K562 (cell line): Measurements from ENCODE around the gene RTCA.

Source experiments
- BACH1 ChIP-seq: fragments of 200-800 bp; sonication (Bioruptor generic); IDR thresholded peaks from 2 replicates; pipeline ENCODE4 v1.6.1; 2016; ENCODE audit warnings: missing genetic modification characterization, missing compliant biosample characterization
- BRCA1 ChIP-seq, 2 experiments: fragments of 450-650 bp in 1 of 2; sonication (generic) in 1 of 2; formaldehyde crosslinking in 1 of 2; IDR thresholded peaks; 2 replicates each; pipeline versions ENCODE4 v1.5.0 to v1.6.1; 2017 to 2020; ENCODE audit warnings: mild to moderate bottlenecking in 1 of 2, missing genetic modification reagents in 1 of 2
- CEBPB ChIP-seq: fragments of 450-650 bp; IDR thresholded peaks from 2 replicates; pipeline ENCODE4 v1.6.1; 2016; ENCODE audit warnings: missing genetic modification characterization, missing compliant biosample characterization
- KAT7 ChIP-seq: sonication (generic); formaldehyde crosslinking; IDR thresholded peaks from 2 replicates; pipeline ENCODE4 v1.8.0; 2022; ENCODE audit warnings: missing genetic modification reagents, mild to moderate bottlenecking, borderline replicate concordance
- KDM1A ChIP-seq, 2 experiments: fragments of 450-650 bp; IDR thresholded peaks; 2 replicates each; pipeline ENCODE4 v1.6.1; 2016; ENCODE audit warnings: mild to moderate bottlenecking in 2 of 2
- POLR2A ChIP-seq: fragments of 450-650 bp; conservative IDR thresholded peaks from 2 replicates; pipeline ENCODE4 v1.6.1; 2016
- POLR2AphosphoS5 ChIP-seq: IDR thresholded peaks from 2 replicates; pipeline ENCODE4 v1.6.1; 2011; ENCODE audit warnings: mild to moderate bottlenecking, low read depth, low read length, moderate library complexity; ENCODE audit not compliant: control insufficient read depth, insufficient read depth
- SMC3 ChIP-seq: conservative IDR thresholded peaks from 2 replicates; pipeline ENCODE4 v1.6.1; 2011; ENCODE audit warnings: low read depth, low read length, improper control_type of control experiment; ENCODE audit not compliant: insufficient read depth
- SP1 ChIP-seq: sonication (generic); formaldehyde crosslinking; IDR thresholded peaks from 2 replicates; pipeline ENCODE4 v1.8.1; 2022; ENCODE audit warnings: mild to moderate bottlenecking, missing genetic modification reagents
- TF ChIP-seq, protein P1 (sequence below), 2 experiments: IDR thresholded peaks; 2 replicates each; pipeline ENCODE4 v1.6.1; 2012; ENCODE audit warnings: improper control_type of control experiment in 2 of 2, low read depth in 2 of 2, low read length in 2 of 2, borderline replicate concordance in 1 of 2
- TF ChIP-seq, protein P2 (sequence below): conservative IDR thresholded peaks from 2 replicates; pipeline ENCODE4 v1.6.1; 2011; ENCODE audit warnings: low read depth, mild to moderate bottlenecking, low read length; ENCODE audit not compliant: control insufficient read depth
- TF ChIP-seq, protein P3 (sequence below): sonication (generic); formaldehyde crosslinking; IDR thresholded peaks from 2 replicates; pipeline ENCODE4 v1.9.0; 2022; ENCODE audit warnings: mild to moderate bottlenecking, missing genetic modification reagents
- TF ChIP-seq, protein P4 (sequence below), 3 experiments: IDR thresholded peaks in 2 of 3; conservative IDR thresholded peaks in 1 of 3; 2 replicates each; pipeline ENCODE4 v1.5.1; 2011 to 2012; ENCODE audit warnings: low read length in 3 of 3, mild to moderate bottlenecking in 3 of 3, control low read depth in 2 of 3, improper control_type of control experiment in 1 of 3, inconsistent platforms in 1 of 3, low read depth in 1 of 3, mixed read lengths in 1 of 3, moderate library complexity in 1 of 3; ENCODE audit not compliant: insufficient read depth in 2 of 3
- TF ChIP-seq, protein P5 (sequence below): sonication (generic); formaldehyde crosslinking; IDR thresholded peaks from 2 replicates; pipeline ENCODE4 v1.8.0; 2022; ENCODE audit warnings: mild to moderate bottlenecking, missing genetic modification reagents

DNA sequence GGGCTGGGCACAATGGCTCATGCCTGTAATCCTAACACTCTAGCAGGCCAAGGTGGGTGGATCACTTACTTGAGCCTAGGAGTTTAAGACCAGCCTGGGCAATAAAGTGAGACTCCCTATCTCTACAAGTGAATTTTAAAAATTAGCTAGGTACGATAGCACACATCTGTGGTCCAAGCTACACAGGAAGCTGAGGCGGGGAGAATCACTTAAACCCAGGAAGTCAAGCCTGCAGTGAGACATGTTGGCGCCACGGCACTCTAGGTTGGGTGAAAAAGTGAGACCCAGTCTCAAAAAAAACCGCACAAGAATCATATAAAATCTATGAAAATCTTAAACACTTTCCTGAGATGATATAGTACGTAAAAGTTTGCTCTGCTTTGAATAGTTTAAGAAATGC lies 46.6 kb upstream of the RTCA start:
- TF ChIP-seq POLR2AphosphoS5: no peak
- no peak for TF ChIP-seq SP1 (CRISPR knock-in tag)
- TF ChIP-seq CEBPB (tag): no peak
- TF ChIP-seq KAT7 (CRISPR knock-in tag): no peak
- no peak for TF ChIP-seq SMC3
- TF ChIP-seq KDM1A (IDR thresholded peaks at IDR 0.05): no peak
- TF ChIP-seq BRCA1 (IDR thresholded peaks at IDR 0.05): no peak
- TF ChIP-seq BRCA1 (CRISPR knock-in tag; IDR thresholded peaks at IDR 0.05): no peak
- TF ChIP-seq, protein P1, sequence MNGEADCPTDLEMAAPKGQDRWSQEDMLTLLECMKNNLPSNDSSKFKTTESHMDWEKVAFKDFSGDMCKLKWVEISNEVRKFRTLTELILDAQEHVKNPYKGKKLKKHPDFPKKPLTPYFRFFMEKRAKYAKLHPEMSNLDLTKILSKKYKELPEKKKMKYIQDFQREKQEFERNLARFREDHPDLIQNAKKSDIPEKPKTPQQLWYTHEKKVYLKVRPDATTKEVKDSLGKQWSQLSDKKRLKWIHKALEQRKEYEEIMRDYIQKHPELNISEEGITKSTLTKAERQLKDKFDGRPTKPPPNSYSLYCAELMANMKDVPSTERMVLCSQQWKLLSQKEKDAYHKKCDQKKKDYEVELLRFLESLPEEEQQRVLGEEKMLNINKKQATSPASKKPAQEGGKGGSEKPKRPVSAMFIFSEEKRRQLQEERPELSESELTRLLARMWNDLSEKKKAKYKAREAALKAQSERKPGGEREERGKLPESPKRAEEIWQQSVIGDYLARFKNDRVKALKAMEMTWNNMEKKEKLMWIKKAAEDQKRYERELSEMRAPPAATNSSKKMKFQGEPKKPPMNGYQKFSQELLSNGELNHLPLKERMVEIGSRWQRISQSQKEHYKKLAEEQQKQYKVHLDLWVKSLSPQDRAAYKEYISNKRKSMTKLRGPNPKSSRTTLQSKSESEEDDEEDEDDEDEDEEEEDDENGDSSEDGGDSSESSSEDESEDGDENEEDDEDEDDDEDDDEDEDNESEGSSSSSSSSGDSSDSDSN (IDR thresholded peaks at IDR 0.05; ENCODE audit: borderline replicate concordance in 1 of 2, low read depth in 2 of 2, low read length in 2 of 2): no peak
- TF ChIP-seq, protein P2, sequence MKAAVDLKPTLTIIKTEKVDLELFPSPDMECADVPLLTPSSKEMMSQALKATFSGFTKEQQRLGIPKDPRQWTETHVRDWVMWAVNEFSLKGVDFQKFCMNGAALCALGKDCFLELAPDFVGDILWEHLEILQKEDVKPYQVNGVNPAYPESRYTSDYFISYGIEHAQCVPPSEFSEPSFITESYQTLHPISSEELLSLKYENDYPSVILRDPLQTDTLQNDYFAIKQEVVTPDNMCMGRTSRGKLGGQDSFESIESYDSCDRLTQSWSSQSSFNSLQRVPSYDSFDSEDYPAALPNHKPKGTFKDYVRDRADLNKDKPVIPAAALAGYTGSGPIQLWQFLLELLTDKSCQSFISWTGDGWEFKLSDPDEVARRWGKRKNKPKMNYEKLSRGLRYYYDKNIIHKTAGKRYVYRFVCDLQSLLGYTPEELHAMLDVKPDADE: no peak
- TF ChIP-seq, protein P3, sequence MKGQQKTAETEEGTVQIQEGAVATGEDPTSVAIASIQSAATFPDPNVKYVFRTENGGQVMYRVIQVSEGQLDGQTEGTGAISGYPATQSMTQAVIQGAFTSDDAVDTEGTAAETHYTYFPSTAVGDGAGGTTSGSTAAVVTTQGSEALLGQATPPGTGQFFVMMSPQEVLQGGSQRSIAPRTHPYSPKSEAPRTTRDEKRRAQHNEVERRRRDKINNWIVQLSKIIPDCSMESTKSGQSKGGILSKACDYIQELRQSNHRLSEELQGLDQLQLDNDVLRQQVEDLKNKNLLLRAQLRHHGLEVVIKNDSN (CRISPR knock-in tag): no peak
- TF ChIP-seq, protein P4, sequence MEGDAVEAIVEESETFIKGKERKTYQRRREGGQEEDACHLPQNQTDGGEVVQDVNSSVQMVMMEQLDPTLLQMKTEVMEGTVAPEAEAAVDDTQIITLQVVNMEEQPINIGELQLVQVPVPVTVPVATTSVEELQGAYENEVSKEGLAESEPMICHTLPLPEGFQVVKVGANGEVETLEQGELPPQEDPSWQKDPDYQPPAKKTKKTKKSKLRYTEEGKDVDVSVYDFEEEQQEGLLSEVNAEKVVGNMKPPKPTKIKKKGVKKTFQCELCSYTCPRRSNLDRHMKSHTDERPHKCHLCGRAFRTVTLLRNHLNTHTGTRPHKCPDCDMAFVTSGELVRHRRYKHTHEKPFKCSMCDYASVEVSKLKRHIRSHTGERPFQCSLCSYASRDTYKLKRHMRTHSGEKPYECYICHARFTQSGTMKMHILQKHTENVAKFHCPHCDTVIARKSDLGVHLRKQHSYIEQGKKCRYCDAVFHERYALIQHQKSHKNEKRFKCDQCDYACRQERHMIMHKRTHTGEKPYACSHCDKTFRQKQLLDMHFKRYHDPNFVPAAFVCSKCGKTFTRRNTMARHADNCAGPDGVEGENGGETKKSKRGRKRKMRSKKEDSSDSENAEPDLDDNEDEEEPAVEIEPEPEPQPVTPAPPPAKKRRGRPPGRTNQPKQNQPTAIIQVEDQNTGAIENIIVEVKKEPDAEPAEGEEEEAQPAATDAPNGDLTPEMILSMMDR (IDR thresholded peaks at IDR 0.05 in 2 of 3, conservative IDR thresholded peaks at IDR 0.05 in 1 of 3; ENCODE audit: insufficient read depth in 2 of 3, low read depth in 1 of 3, low read length in 3 of 3): no peak
- TF ChIP-seq BACH1 (tag): no peak
- TF ChIP-seq POLR2A: no peak
- TF ChIP-seq, protein P5, sequence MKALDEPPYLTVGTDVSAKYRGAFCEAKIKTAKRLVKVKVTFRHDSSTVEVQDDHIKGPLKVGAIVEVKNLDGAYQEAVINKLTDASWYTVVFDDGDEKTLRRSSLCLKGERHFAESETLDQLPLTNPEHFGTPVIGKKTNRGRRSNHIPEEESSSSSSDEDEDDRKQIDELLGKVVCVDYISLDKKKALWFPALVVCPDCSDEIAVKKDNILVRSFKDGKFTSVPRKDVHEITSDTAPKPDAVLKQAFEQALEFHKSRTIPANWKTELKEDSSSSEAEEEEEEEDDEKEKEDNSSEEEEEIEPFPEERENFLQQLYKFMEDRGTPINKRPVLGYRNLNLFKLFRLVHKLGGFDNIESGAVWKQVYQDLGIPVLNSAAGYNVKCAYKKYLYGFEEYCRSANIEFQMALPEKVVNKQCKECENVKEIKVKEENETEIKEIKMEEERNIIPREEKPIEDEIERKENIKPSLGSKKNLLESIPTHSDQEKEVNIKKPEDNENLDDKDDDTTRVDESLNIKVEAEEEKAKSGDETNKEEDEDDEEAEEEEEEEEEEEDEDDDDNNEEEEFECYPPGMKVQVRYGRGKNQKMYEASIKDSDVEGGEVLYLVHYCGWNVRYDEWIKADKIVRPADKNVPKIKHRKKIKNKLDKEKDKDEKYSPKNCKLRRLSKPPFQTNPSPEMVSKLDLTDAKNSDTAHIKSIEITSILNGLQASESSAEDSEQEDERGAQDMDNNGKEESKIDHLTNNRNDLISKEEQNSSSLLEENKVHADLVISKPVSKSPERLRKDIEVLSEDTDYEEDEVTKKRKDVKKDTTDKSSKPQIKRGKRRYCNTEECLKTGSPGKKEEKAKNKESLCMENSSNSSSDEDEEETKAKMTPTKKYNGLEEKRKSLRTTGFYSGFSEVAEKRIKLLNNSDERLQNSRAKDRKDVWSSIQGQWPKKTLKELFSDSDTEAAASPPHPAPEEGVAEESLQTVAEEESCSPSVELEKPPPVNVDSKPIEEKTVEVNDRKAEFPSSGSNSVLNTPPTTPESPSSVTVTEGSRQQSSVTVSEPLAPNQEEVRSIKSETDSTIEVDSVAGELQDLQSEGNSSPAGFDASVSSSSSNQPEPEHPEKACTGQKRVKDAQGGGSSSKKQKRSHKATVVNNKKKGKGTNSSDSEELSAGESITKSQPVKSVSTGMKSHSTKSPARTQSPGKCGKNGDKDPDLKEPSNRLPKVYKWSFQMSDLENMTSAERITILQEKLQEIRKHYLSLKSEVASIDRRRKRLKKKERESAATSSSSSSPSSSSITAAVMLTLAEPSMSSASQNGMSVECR (CRISPR knock-in tag): no peak
